HCT116 (cell line): ENCODE results near the gene MYO3B.

Source experiments
- EGR1 ChIP-seq: IDR thresholded peaks from 2 replicates; pipeline ENCODE4 v1.6.1; 2012; ENCODE audit warnings: low read depth
- EZH2 ChIP-seq: fragments of 200-600 bp; sonication (generic); IDR thresholded peaks from 2 replicates; pipeline ENCODE4 v1.6.1; 2017; ENCODE audit warnings: antibody characterized with exemption, mixed run types
- EZH2phosphoT487 ChIP-seq: fragments of 200-600 bp; IDR thresholded peaks from 2 replicates; pipeline ENCODE4 v1.6.1; 2018; ENCODE audit warnings: antibody characterized with exemption, borderline replicate concordance
- POLR2A ChIP-seq: IDR thresholded peaks from 2 replicates; pipeline ENCODE4 v1.7.0; 2011; ENCODE audit warnings: borderline replicate concordance; ENCODE audit not compliant: insufficient read depth, insufficient read length; ENCODE audit errors: extremely low read depth
- SRF ChIP-seq: IDR thresholded peaks from 2 replicates; pipeline ENCODE4 v1.6.1; 2012; ENCODE audit warnings: low read depth
- YY1 ChIP-seq: IDR thresholded peaks from 2 replicates; pipeline ENCODE4 v1.6.1; 2011; ENCODE audit warnings: low read length, low read depth, moderate library complexity, mild to moderate bottlenecking; ENCODE audit not compliant: insufficient replicate concordance; ENCODE audit errors: extremely low read depth
- TF ChIP-seq, protein P1 (sequence below): IDR thresholded peaks from 2 replicates; pipeline ENCODE4 v1.6.1; 2012
- TF ChIP-seq, protein P2 (sequence below), 3 experiments: fragments of 200-600 bp in 1 of 3; sonication (generic) in 1 of 3; IDR thresholded peaks in 2 of 3; conservative IDR thresholded peaks in 1 of 3; 2 replicates each; pipeline ENCODE4 v1.5.1; 2012 to 2017; ENCODE audit warnings: low read depth in 2 of 3, low read length in 2 of 3, antibody characterized with exemption in 1 of 3, borderline replicate concordance in 1 of 3, control low read depth in 1 of 3, mild to moderate bottlenecking in 1 of 3, mixed read lengths in 1 of 3, mixed run types in 1 of 3, moderate library complexity in 1 of 3; ENCODE audit not compliant: insufficient read depth in 1 of 3

DNA sequence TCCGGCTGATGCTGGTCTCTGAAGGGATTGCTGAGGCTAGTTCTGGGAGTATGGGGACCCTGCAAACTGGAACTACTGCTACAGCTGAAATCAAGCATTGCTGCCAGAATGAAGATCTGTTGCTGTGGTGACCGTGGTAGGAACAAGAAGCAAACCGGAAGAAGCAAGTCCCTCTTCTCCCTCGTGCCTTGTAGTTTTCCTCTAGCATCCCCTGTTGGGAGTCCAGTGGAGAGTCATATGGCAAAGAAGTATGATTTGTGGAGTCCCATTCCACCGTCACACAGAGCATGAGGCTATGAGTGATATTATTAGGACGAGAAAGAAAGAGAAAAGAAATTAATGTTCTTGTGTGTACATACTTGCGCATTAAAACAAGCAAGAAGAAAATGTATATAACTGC, 398.3 kb downstream of the MYO3B start:
- TF ChIP-seq EZH2 (no peak), YY1 (no peak), SRF (no peak), POLR2A (no peak), EGR1 (no peak), EZH2phosphoT487 (no peak)
- TF ChIP-seq, protein P1, sequence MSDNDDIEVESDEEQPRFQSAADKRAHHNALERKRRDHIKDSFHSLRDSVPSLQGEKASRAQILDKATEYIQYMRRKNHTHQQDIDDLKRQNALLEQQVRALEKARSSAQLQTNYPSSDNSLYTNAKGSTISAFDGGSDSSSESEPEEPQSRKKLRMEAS = no peak
- TF ChIP-seq, protein P2, sequence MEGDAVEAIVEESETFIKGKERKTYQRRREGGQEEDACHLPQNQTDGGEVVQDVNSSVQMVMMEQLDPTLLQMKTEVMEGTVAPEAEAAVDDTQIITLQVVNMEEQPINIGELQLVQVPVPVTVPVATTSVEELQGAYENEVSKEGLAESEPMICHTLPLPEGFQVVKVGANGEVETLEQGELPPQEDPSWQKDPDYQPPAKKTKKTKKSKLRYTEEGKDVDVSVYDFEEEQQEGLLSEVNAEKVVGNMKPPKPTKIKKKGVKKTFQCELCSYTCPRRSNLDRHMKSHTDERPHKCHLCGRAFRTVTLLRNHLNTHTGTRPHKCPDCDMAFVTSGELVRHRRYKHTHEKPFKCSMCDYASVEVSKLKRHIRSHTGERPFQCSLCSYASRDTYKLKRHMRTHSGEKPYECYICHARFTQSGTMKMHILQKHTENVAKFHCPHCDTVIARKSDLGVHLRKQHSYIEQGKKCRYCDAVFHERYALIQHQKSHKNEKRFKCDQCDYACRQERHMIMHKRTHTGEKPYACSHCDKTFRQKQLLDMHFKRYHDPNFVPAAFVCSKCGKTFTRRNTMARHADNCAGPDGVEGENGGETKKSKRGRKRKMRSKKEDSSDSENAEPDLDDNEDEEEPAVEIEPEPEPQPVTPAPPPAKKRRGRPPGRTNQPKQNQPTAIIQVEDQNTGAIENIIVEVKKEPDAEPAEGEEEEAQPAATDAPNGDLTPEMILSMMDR (IDR thresholded peaks at IDR 0.05 in 2 of 3, conservative IDR thresholded peaks at IDR 0.05 in 1 of 3; ENCODE audit: borderline replicate concordance in 1 of 3, insufficient read depth in 1 of 3, low read depth in 2 of 3, low read length in 2 of 3) = no peak
